Epithelial cell of proximal tubule (primary cell): ENCODE data around the gene ZBTB17. TPM values are rescaled to one million over a fixed set of nuclear protein-coding genes. Genes with fewer than 3 reads are reported as not detected.

Source experiments
- DNase-seq: peaks from one replicate; pipeline ENCODE4 v3.0.0-alpha.2; 2011; ENCODE audit warnings: low read depth
- H3K4me3 ChIP-seq: 2 replicates; pipeline ENCODE4 v1.5.1; 2011; ENCODE audit warnings: low read depth, mild to moderate bottlenecking, low read length
- CTCF ChIP-seq: conservative IDR thresholded peaks from 2 replicates; pipeline ENCODE4 v1.5.1; 2012; ENCODE audit warnings: low read depth, mild to moderate bottlenecking, low read length
- total RNA-seq: library from RNA; depleted of rRNA; stranded (reverse); fragments of >200 nt; gene quantifications from 2 replicates; pipeline ENCODE4 v1.2.3, GENCODE V29; 2015

The ZBTB17 gene
- total RNA-seq, 1 donor from 2014 or later: 22.5 TPM

- no peak overlapping the region for H3K4me3 ChIP-seq
- no peak for DNase-seq
Observed at GRCh38 chr1:16014509-16015482, 38.9 kb upstream of the ZBTB17 start.

GRCh38 chr1:16013908-16014258 lies 38.0 kb upstream of the ZBTB17 start:
- TF ChIP-seq CTCF: no peak
- no peak for DNase-seq
- H3K4me3 ChIP-seq: no peak overlapping the region

More at GRCh38 chr1:16014509-16015482, 38.9 kb upstream of the ZBTB17 start:
- TF ChIP-seq CTCF: no peak

- DNase-seq: no peak
- no peak for TF ChIP-seq CTCF
- H3K4me3 ChIP-seq: peak overlapping the region; percentile 44
Observed at GRCh38 chr1:16013220-16013907, 37.5 kb upstream of the ZBTB17 start.

GRCh38 chr1:16012590-16013219 lies 36.8 kb upstream of the ZBTB17 start:
- TF ChIP-seq CTCF: peak; percentile 20
- peak overlapping the region; percentile 44 for H3K4me3 ChIP-seq
- no peak for DNase-seq

- TF ChIP-seq CTCF: no peak
- DNase-seq: no peak
- H3K4me3 ChIP-seq: peak overlapping the region; percentile 44
Observed at GRCh38 chr1:16011936-16012589, 36.2 kb upstream of the ZBTB17 start.

GRCh38 chr1:16010837-16011236 lies 34.9 kb upstream of the ZBTB17 start:
- no peak for TF ChIP-seq CTCF
- H3K4me3 ChIP-seq: no peak overlapping the region
- no peak for DNase-seq
